Measurements from ENCODE around the gene IQGAP2. TPM values are rescaled to one million over a fixed set of nuclear protein-coding genes. Genes with fewer than 3 reads are reported as not detected.

IQGAP2 gene
- total RNA-seq, 6 experiments from 2014 or later = 96.4 to 152 (median 123) TPM

GRCh38 chr5:76412511-76412910 lies 9.4 kb downstream of the IQGAP2 start:
- Histone ChIP-seq H3K4me3 (no peak overlapping the region), H3K27ac (no peak overlapping the region), H3K9me3 (no peaks in the 10 kb centered on the region), H3K27me3 (no peaks in the 10 kb centered on the region), H3K4me1 (peaks cover 0 to 52% (median 8%) of the 10 kb centered on the region in 4 donors), H3K36me3 (no peaks in the 10 kb centered on the region)
- DNase-seq (no peak), ATAC-seq (no peak)
- intact Hi-C loops (cut with DNase I) = loop anchor here in 1 of 2 donors (10.0 kb wide), 1 partner anchor 52 kb away; no protein-coding TSS in a partner anchor
- no peak for TF ChIP-seq CTCF (IDR thresholded peaks at IDR 0.05)
- TF ChIP-seq POLR2A (IDR thresholded peaks at IDR 0.05) = no peak

GRCh38 chr5:76413746-76414145 lies 10.7 kb downstream of the IQGAP2 start:
- Histone ChIP-seq H3K27me3 (no peaks in the 10 kb centered on the region), H3K36me3 (no peaks in the 10 kb centered on the region), H3K4me1 (peaks cover 0 to 40% (median 8%) of the 10 kb centered on the region in 4 donors), H3K4me3 (no peak overlapping the region), H3K9me3 (no peaks in the 10 kb centered on the region), H3K27ac (no peak overlapping the region)
- DNase-seq = no peak
- TF ChIP-seq POLR2A (IDR thresholded peaks at IDR 0.05) (no peak), CTCF (IDR thresholded peaks at IDR 0.05) (no peak)
- no peak for ATAC-seq
- intact Hi-C loops (cut with DNase I) = loop anchor here in 1 of 2 donors (10.0 kb wide), 1 partner anchor 51 kb away; no protein-coding TSS in a partner anchor
- 83% methylated on average over 4 of the region's 5 CpGs for WGBS (ENCODE audit: insufficient coverage, low coverage, low lambda C conversion rate, missing lambda C conversion rate)

- intact Hi-C loops (cut with DNase I) = loop anchor here in 1 of 2 donors (10.0 kb wide), 1 partner anchor 50 kb away; no protein-coding TSS in a partner anchor
- no peak overlapping the region for H3K27ac ChIP-seq
- peaks cover 0 to 39% (median 8%) of the 10 kb centered on the region in 4 donors for H3K4me1 ChIP-seq
- TF ChIP-seq POLR2A (IDR thresholded peaks at IDR 0.05) (no peak), CTCF (IDR thresholded peaks at IDR 0.05) (no peak)
- ATAC-seq (no peak), DNase-seq (no peak)
- H3K9me3 ChIP-seq = no peaks in the 10 kb centered on the region
- H3K27me3 ChIP-seq = no peaks in the 10 kb centered on the region
- no peaks in the 10 kb centered on the region for H3K36me3 ChIP-seq
- no peak overlapping the region for H3K4me3 ChIP-seq
- WGBS (ENCODE audit: insufficient coverage, low coverage, low lambda C conversion rate, missing lambda C conversion rate) = 66% methylated on average over 3 of the region's 3 CpGs
Observed at GRCh38 chr5:76414788-76415187, 11.7 kb downstream of the IQGAP2 start.

- Histone ChIP-seq H3K4me3 (no peak overlapping the region), H3K36me3 (no peaks in the 10 kb centered on the region), H3K27me3 (no peaks in the 10 kb centered on the region), H3K4me1 (peaks cover 0 to 35% (median 6%) of the 10 kb centered on the region in 4 donors), H3K9me3 (no peaks in the 10 kb centered on the region), H3K27ac (no peak overlapping the region)
- TF ChIP-seq CTCF (IDR thresholded peaks at IDR 0.05) (no peak), POLR2A (IDR thresholded peaks at IDR 0.05) (no peak)
- WGBS (ENCODE audit: insufficient coverage, low coverage, low lambda C conversion rate, missing lambda C conversion rate) = 70% methylated on average over 1 of the region's 2 CpGs
- no peak for DNase-seq
- intact Hi-C loops (cut with DNase I) = loop anchor here in 1 of 2 donors (10.0 kb wide), 1 partner anchor 49 kb away; no protein-coding TSS in a partner anchor
- no peak for ATAC-seq
Observed at GRCh38 chr5:76415855-76416254, 12.8 kb downstream of the IQGAP2 start.

Measured in right lobe of liver (tissue), 6 donors.